Vagina (tissue), 2 donors: ENCODE data around the gene AP3M1. TPM values are rescaled to one million over a fixed set of nuclear protein-coding genes. Genes with fewer than 3 reads are reported as not detected.

Source experiments
- DNase-seq, 2 donors: peaks; one replicate each; pipeline ENCODE4 v3.0.0-alpha.2; 2017; ENCODE audit errors: extremely low spot score in 2 of 2
- H3K27ac ChIP-seq: fragments of 200-600 bp; sonication (generic); one replicate; pipeline ENCODE4 v1.5.1; 2019
- H3K27me3 ChIP-seq: fragments of 200-600 bp; sonication (generic); one replicate; pipeline ENCODE4 v1.5.1; 2019
- H3K36me3 ChIP-seq, 2 donors: fragments of 200-600 bp; sonication (generic); one replicate each; pipeline ENCODE4 v1.5.1; 2017 to 2019
- H3K4me1 ChIP-seq: fragments of 200-600 bp; sonication (generic); one replicate; pipeline ENCODE4 v1.5.1; 2019
- H3K4me3 ChIP-seq, 2 donors: fragments of 200-600 bp; sonication (generic); 1 replicate in 1 of 2; 2 replicates in 1 of 2; pipeline ENCODE4 v1.5.1; 2016 to 2019
- H3K9me3 ChIP-seq: fragments of 200-600 bp; sonication (generic); one replicate; pipeline ENCODE4 v1.5.1; 2019
- CTCF ChIP-seq, 3 experiments: fragments of 450-650 bp in 2 of 3; fragments of 200-600 bp in 1 of 3; sonication (generic) in 1 of 3; IDR thresholded peaks; one replicate each; pipeline ENCODE4 v1.5.1; 2017 to 2019; ENCODE audit warnings: antibody characterized with exemption in 3 of 3, mild to moderate bottlenecking in 2 of 3, moderate library complexity in 2 of 3
- POLR2A ChIP-seq, 2 donors: fragments of 450-650 bp; IDR thresholded peaks; one replicate each; pipeline ENCODE4 v1.6.1; 2017; ENCODE audit warnings: antibody characterized with exemption in 2 of 2, mild to moderate bottlenecking in 2 of 2, moderate library complexity in 2 of 2
- POLR2AphosphoS5 ChIP-seq, 2 donors: sonication (generic); formaldehyde crosslinking; IDR thresholded peaks; one replicate each; pipeline ENCODE4 v1.9.0; 2017; ENCODE audit warnings: antibody characterized with exemption in 2 of 2, mild to moderate bottlenecking in 2 of 2, low read depth in 1 of 2; ENCODE audit not compliant: insufficient read depth in 1 of 2
- intact Hi-C: fragments of 100-400 bp; cut with DNase I; formaldehyde crosslinking; loops from one replicate; pipeline ENCODE4 v1.15.1; 2023
- total RNA-seq: library from RNA; depleted of rRNA; stranded (reverse); fragments of >200 nt; gene quantifications from one replicate; pipeline ENCODE4 v1.2.3, GENCODE V29; 2016

AP3M1 gene
- total RNA-seq, 1 donor from 2014 or later, result 19.6 TPM

- Histone ChIP-seq H3K36me3 (peaks cover 0 to 88% of the 10 kb centered on the region in 2 donors), H3K27me3 (no peaks in the 10 kb centered on the region), H3K4me3 (no peak overlapping the region), H3K9me3 (no peaks in the 10 kb centered on the region), H3K4me1 (no peaks in the 10 kb centered on the region), H3K27ac (no peak overlapping the region)
- TF ChIP-seq CTCF (IDR thresholded peaks at IDR 0.05), result no peak
- no peak for TF ChIP-seq POLR2A (IDR thresholded peaks at IDR 0.05)
- no peak for TF ChIP-seq POLR2AphosphoS5 (IDR thresholded peaks at IDR 0.05; ENCODE audit: insufficient read depth in 1 of 2, low read depth in 1 of 2)
- no peak for DNase-seq
- intact Hi-C loops, result no loop called here
Measured at GRCh38 chr10:74111799-74112198, 38.8 kb downstream of the AP3M1 start.

- peaks cover 0 to 89% of the 10 kb centered on the region in 2 donors for H3K36me3 ChIP-seq
- H3K4me3 ChIP-seq, result no peak overlapping the region
- H3K27me3 ChIP-seq, result no peaks in the 10 kb centered on the region
- H3K27ac ChIP-seq, result no peak overlapping the region
- DNase-seq, result no peak
- H3K9me3 ChIP-seq, result no peaks in the 10 kb centered on the region
- no peak for TF ChIP-seq POLR2AphosphoS5 (IDR thresholded peaks at IDR 0.05; ENCODE audit: insufficient read depth in 1 of 2, low read depth in 1 of 2)
- TF ChIP-seq POLR2A (IDR thresholded peaks at IDR 0.05), result no peak
- H3K4me1 ChIP-seq, result no peaks in the 10 kb centered on the region
- intact Hi-C loops, result no loop called here
Measured at GRCh38 chr10:74110120-74110519, 40.5 kb downstream of the AP3M1 start.

- H3K27me3 ChIP-seq, result no peaks in the 10 kb centered on the region
- H3K36me3 ChIP-seq, result peaks cover 0 to 89% of the 10 kb centered on the region in 2 donors
- no peak for DNase-seq
- intact Hi-C loops, result no loop called here
- no peak for TF ChIP-seq CTCF (IDR thresholded peaks at IDR 0.05)
- TF ChIP-seq POLR2A (IDR thresholded peaks at IDR 0.05), result no peak
- TF ChIP-seq POLR2AphosphoS5 (IDR thresholded peaks at IDR 0.05; ENCODE audit: insufficient read depth in 1 of 2, low read depth in 1 of 2), result no peak
- no peak overlapping the region for H3K27ac ChIP-seq
- no peaks in the 10 kb centered on the region for H3K9me3 ChIP-seq
- no peak overlapping the region for H3K4me3 ChIP-seq
- H3K4me1 ChIP-seq, result no peaks in the 10 kb centered on the region
Measured at GRCh38 chr10:74109452-74109851, 41.2 kb downstream of the AP3M1 start.

- Histone ChIP-seq H3K27me3 (no peaks in the 10 kb centered on the region), H3K9me3 (no peaks in the 10 kb centered on the region), H3K36me3 (peaks cover 0 to 89% of the 10 kb centered on the region in 2 donors), H3K4me3 (no peak overlapping the region), H3K4me1 (no peaks in the 10 kb centered on the region), H3K27ac (no peak overlapping the region)
- no peak for DNase-seq
- TF ChIP-seq POLR2A (IDR thresholded peaks at IDR 0.05), result no peak
- intact Hi-C loops, result no loop called here
Measured at GRCh38 chr10:74107391-74107790, 43.2 kb downstream of the AP3M1 start.

GRCh38 chr10:74104996-74105395 lies 45.6 kb downstream of the AP3M1 start:
- no peak for DNase-seq
- no peaks in the 10 kb centered on the region for H3K27me3 ChIP-seq
- no peak overlapping the region for H3K27ac ChIP-seq
- peaks cover 0 to 86% of the 10 kb centered on the region in 2 donors for H3K36me3 ChIP-seq
- intact Hi-C loops, result no loop called here
- H3K4me3 ChIP-seq, result no peak overlapping the region
- H3K9me3 ChIP-seq, result no peaks in the 10 kb centered on the region
- H3K4me1 ChIP-seq, result no peaks in the 10 kb centered on the region
- TF ChIP-seq CTCF (IDR thresholded peaks at IDR 0.05) (no peak), POLR2A (IDR thresholded peaks at IDR 0.05) (no peak), POLR2AphosphoS5 (IDR thresholded peaks at IDR 0.05; ENCODE audit: insufficient read depth in 1 of 2, low read depth in 1 of 2) (no peak)

- no peak for DNase-seq
- no peak for TF ChIP-seq POLR2A (IDR thresholded peaks at IDR 0.05)
- no peak for TF ChIP-seq POLR2AphosphoS5 (IDR thresholded peaks at IDR 0.05; ENCODE audit: insufficient read depth in 1 of 2, low read depth in 1 of 2)
- no peak for TF ChIP-seq CTCF (IDR thresholded peaks at IDR 0.05)
- H3K4me1 ChIP-seq, result no peaks in the 10 kb centered on the region
Measured at GRCh38 chr10:74104480-74104879, 46.1 kb downstream of the AP3M1 start.

More at GRCh38 chr10:74104480-74104879, 46.1 kb downstream of the AP3M1 start:
- Histone ChIP-seq H3K36me3 (peaks cover 0 to 82% of the 10 kb centered on the region in 2 donors), H3K27ac (no peak overlapping the region), H3K9me3 (no peaks in the 10 kb centered on the region), H3K4me3 (no peak overlapping the region), H3K27me3 (no peaks in the 10 kb centered on the region)
- intact Hi-C loops, result no loop called here
